Measurements from ENCODE around the gene TMEM213.

TMEM213 gene

GRCh38 chr7:138797715-138798320 lies at the start of gene TMEM213, which contains the start of gene ATP6V0A4:
Gene TMEM213 (plus strand): TSS chr7:138797994. CDS start chr7:138798105, 111 bp downstream.
Gene ATP6V0A4 (minus strand): TSS chr7:138798196. CDS start chr7:138771247, 26,949 bp downstream.
- no peak within 1 kb of the TSS for H3K4me3 ChIP-seq (ENCODE audit: low read depth, low read length)
- DNase-seq (ENCODE audit: low read depth), result no peak

GRCh38 chr7:138748666-138749065 lies 49.1 kb upstream of the TMEM213 start:
- TF ChIP-seq CTCF (IDR thresholded peaks at IDR 0.05; ENCODE audit: control insufficient read depth, extremely low read depth, insufficient read depth), result no peak
- DNase-seq (ENCODE audit: low read depth), result no peak
- H3K4me3 ChIP-seq (ENCODE audit: low read depth, low read length), result no peak overlapping the region

More at GRCh38 chr7:138797715-138798320, at the start of gene TMEM213, which contains the start of gene ATP6V0A4:
- TF ChIP-seq CTCF (IDR thresholded peaks at IDR 0.05; ENCODE audit: control insufficient read depth, extremely low read depth, insufficient read depth), result no peak

GRCh38 chr7:138749960-138750359 lies 47.8 kb upstream of the TMEM213 start:
- DNase-seq (ENCODE audit: low read depth), result no peak
- TF ChIP-seq CTCF (IDR thresholded peaks at IDR 0.05; ENCODE audit: control insufficient read depth, extremely low read depth, insufficient read depth), result no peak
- no peak overlapping the region for H3K4me3 ChIP-seq (ENCODE audit: low read depth, low read length)

GRCh38 chr7:138750473-138750872 lies 47.3 kb upstream of the TMEM213 start:
- no peak for DNase-seq (ENCODE audit: low read depth)
- no peak overlapping the region for H3K4me3 ChIP-seq (ENCODE audit: low read depth, low read length)
- no peak for TF ChIP-seq CTCF (IDR thresholded peaks at IDR 0.05; ENCODE audit: control insufficient read depth, extremely low read depth, insufficient read depth)

- no peak overlapping the region for H3K4me3 ChIP-seq (ENCODE audit: low read depth, low read length)
- DNase-seq (ENCODE audit: low read depth), result no peak
- no peak for TF ChIP-seq CTCF (IDR thresholded peaks at IDR 0.05; ENCODE audit: control insufficient read depth, extremely low read depth, insufficient read depth)
Measured at GRCh38 chr7:138750901-138751464, 46.8 kb upstream of the TMEM213 start.

DNA sequence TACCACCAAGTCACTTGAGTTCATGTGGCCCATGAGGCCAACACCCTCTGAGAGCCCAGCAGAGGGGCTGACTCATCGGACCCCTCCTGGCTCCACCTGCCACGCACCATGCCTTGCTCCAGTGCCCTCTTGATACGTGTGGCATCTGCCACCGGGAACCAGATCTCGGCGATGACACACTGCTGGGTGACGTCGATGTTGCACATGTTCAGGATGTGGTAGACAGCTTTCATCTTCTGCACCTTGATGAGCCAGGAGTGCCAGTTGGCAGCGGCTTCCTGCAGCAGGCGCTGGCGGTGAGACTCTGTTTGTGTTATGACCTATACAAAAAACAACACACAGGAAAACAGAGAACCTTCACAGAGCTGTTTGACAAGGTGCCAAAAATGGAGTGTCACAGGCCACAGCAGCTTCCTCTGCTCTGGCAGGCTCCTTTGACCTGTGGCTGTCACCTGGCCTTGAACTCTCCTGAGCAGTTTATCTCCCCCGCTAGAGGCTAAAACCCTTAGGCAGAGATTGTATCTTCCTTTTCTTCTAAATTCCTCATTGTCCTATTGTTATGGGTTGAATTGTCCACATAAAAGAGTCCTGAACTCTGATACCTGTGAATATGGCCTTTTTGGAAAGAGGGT lies 45.2 kb upstream of the TMEM213 start:
- DNase-seq (ENCODE audit: low read depth), result peak; percentile 85

More for the DNA sequence above, 45.2 kb upstream of the TMEM213 start:
- no peak overlapping the region for H3K4me3 ChIP-seq (ENCODE audit: low read depth, low read length)
- 0 out of 2 replicates have a peak, but pooled peaks have one; percentile 8 for TF ChIP-seq CTCF (IDR thresholded peaks at IDR 0.05; ENCODE audit: control insufficient read depth, extremely low read depth, insufficient read depth)
